SK-N-MC (cell line): Measurements from ENCODE around the gene SHOC2.

Experiments used
- EZH2 ChIP-seq: fragments of 200-600 bp; sonication (generic); IDR thresholded peaks from one replicate; pipeline ENCODE4 v1.6.1; 2017; ENCODE audit warnings: antibody characterized with exemption
- FOXP2 ChIP-seq: optimal IDR thresholded peaks from 2 replicates; pipeline ENCODE3; 2011; ENCODE audit warnings: mild to moderate bottlenecking, moderate library complexity; ENCODE audit not compliant: insufficient read depth; ENCODE audit errors: extremely low read length, control extremely low read depth
- POLR2AphosphoS5 ChIP-seq: IDR thresholded peaks from 2 replicates; pipeline ENCODE4 v1.6.1; 2012; ENCODE audit warnings: mild to moderate bottlenecking, low read depth, low read length, borderline replicate concordance

- no peak for TF ChIP-seq POLR2AphosphoS5
- TF ChIP-seq EZH2 = no peak
- no peak for TF ChIP-seq FOXP2
Observed at GRCh38 chr10:110944792-110945396, 25.5 kb downstream of the SHOC2 start.
